ENCODE data around the gene PLCL2.

- TF ChIP-seq CTCF (IDR thresholded peaks at IDR 0.05) (no peak), POLR2A (IDR thresholded peaks at IDR 0.05) (no peak)
These were observed 156.2 kb downstream of the PLCL2 start for GRCh38 chr3:17040990-17041377.
